Testis (tissue), 2 donors: ENCODE measurements around the gene KCNAB1.

ENCODE experiments used
- POLR2A ChIP-seq: fragments of 450-650 bp; IDR thresholded peaks from one replicate; pipeline ENCODE4 v1.6.1; 2017; ENCODE audit warnings: antibody characterized with exemption, mild to moderate bottlenecking, moderate library complexity
- TF ChIP-seq, protein P1 (sequence below), 3 experiments: fragments of 450-650 bp in 2 of 3; fragments of 200-600 bp in 1 of 3; sonication (generic) in 1 of 3; IDR thresholded peaks; one replicate each; pipeline ENCODE4 v1.5.1; 2016 to 2019; ENCODE audit warnings: antibody characterized with exemption in 3 of 3, mild to moderate bottlenecking in 2 of 3, moderate library complexity in 1 of 3

DNA sequence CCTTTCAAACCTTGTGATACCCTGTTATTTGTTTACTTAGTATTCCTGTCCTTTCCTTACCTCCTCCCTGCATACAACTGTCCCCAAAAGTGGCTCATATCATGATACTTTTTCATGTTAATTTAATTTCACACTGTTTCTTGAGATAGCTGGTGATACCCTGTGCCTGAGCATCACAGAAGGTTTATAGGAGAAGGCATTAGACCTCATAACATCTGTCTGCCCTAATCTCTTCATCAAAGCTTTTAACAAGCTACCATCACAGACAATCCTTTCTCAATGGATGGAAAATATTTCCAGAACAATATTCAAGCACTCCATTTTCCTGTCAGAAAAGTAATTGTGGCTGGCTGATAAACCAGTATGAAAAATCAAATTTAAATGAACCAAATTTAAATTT, 353.0 kb downstream of the KCNAB1 start:
- TF ChIP-seq, protein P1, sequence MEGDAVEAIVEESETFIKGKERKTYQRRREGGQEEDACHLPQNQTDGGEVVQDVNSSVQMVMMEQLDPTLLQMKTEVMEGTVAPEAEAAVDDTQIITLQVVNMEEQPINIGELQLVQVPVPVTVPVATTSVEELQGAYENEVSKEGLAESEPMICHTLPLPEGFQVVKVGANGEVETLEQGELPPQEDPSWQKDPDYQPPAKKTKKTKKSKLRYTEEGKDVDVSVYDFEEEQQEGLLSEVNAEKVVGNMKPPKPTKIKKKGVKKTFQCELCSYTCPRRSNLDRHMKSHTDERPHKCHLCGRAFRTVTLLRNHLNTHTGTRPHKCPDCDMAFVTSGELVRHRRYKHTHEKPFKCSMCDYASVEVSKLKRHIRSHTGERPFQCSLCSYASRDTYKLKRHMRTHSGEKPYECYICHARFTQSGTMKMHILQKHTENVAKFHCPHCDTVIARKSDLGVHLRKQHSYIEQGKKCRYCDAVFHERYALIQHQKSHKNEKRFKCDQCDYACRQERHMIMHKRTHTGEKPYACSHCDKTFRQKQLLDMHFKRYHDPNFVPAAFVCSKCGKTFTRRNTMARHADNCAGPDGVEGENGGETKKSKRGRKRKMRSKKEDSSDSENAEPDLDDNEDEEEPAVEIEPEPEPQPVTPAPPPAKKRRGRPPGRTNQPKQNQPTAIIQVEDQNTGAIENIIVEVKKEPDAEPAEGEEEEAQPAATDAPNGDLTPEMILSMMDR (IDR thresholded peaks at IDR 0.05) = no peak
- no peak for TF ChIP-seq POLR2A
